NCI-H187 (cell line): ENCODE results near the gene TIAM1.

Source experiments
- DNase-seq, 2 experiments: peaks; one replicate each; lab custom pipeline; 2025; lab: John Stamatoyannopoulos, UW

The TIAM1 gene

DNA sequence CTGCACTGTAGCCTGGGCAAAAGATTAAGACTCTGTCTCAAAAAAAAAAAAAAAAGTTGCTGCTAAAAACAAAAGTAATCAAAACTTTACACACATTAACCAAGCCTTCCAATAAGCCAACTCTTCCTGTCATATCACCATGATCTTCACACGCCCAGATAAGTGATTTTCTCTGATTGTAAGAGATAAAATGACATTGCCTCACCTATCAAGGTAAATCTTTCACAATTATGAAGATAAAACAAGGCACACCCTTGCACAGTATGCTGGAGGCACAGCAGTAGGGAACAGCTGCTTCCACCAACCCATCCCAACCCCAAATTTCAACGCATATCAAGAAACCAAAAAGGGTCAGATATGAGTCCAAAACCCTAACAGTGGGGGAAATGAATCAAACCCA is 8.8 kb upstream of the TIAM1 start:
- DNase-seq: no peak

- DNase-seq: no peak
These were observed 7.9 kb upstream of the TIAM1 start for GRCh38 chr21:31351960-31352359.

- DNase-seq: no peak
These were observed 7.4 kb upstream of the TIAM1 start for GRCh38 chr21:31351438-31351837.

DNA sequence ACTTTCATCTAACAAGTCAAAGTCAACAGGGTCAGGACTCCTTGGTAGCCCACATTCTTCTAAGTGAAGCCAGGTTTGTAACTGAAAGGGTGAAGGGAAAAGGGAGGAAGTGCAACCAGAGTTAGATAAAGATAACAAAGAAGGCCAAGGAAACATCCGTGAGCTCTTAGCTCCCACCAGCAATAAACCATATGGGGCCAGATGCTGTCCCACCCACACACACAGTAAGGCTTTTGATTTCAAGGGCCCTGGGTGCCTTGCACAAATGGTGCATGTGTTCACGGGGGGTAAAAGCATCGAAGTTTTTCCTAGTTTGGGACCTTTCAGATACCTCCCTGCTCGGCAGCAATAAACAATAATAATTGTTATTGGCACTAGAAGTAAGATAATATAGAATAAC is 5.1 kb upstream of the TIAM1 start:
- DNase-seq: no peak

DNA sequence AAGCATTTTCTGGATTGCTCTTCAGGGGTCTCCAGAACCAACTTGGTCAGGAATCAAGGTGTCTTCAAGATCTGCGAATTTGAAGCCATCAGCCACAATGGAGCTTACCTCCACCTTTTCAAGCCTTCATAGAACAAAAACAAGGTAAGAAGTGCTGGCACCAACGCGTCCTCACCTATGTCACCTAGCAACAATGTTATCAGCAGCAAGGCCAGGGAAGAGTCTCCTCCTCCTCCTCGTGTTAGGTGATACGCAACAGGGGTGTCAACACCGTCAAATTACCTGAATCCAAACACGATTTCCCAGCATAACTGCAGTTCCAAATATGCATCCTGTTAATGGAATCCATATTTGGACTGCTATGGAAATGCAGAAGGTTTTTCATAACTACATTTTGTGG is 4.1 kb upstream of the TIAM1 start:
- DNase-seq: no peak

GRCh38 chr21:31347435-31348032 is 3.5 kb upstream of the TIAM1 start:
- DNase-seq: no peak

GRCh38 chr21:31346256-31346821 is 2.3 kb upstream of the TIAM1 start:
- no peak for DNase-seq

DNA sequence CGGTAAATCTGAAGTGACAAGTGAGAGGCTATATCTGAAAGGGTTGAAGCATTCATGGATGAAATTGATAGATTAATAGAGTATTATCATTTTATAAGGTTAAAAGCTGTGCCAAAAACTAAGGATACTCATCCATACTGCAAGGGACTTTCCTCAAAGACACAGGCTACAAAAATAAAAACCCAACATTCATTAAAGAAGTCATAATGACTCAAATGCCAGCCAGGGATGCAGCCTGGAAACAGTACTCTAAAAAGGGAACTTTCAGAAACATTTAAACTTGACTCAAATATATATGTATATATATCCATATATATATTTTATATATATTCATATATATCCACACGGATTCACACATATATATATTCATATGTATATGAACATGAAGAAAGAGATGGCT is 1.1 kb upstream of the TIAM1 start:
- DNase-seq: no peak

DNA sequence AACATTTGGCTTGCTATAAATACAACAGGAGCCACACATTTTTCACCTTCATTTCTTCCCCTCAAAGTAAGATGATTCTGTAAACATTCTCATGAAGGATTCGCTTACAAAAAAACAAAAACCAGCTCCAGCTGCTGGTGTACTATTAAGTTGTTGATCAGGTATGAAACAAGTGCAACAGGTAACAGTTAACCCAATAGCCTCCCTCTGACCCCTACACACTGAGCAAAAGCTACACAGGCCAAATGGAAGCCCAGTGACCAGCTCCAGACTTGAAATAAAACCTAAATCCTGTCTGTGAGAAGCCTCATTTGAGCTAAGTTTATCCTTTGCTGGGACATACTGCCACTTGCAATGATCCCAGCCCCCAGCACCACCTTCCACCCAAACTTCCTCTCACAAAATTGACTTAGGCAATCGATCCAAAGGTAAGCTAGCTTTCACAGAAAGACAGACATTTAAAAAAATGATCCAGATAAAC is 991 bp downstream of the TIAM1 start:
- no peak for DNase-seq

GRCh38 chr21:31342348-31342747 is 1.7 kb downstream of the TIAM1 start:
- DNase-seq: no peak

DNA sequence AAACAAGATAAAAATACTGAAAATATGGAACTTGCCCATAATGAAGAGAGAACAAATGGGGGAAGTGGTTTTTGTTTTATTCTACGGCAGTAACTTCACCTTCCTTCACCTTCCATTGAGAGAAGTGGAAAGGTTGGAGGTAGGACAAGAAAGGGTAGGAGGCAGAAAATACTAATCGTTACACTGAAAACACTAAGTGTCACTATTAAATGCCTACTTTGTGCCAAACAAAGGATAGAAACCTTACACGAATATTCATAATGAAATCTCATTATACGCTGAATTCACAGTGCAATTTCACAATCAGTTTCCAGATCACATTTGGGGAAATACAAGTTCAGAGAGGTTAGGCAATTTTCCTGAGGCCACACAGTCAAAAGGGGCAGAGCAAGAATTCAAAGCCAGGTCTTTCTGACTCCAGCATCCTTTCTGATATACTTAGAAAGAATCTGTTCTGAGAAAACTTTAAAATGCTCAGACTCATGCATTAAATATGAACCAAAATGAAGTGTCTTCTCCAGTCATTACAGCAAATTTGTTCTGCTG is 3.0 kb downstream of the TIAM1 start:
- DNase-seq: no peak

- no peak for DNase-seq
These were observed 3.5 kb downstream of the TIAM1 start for GRCh38 chr21:31340514-31340913.

DNA sequence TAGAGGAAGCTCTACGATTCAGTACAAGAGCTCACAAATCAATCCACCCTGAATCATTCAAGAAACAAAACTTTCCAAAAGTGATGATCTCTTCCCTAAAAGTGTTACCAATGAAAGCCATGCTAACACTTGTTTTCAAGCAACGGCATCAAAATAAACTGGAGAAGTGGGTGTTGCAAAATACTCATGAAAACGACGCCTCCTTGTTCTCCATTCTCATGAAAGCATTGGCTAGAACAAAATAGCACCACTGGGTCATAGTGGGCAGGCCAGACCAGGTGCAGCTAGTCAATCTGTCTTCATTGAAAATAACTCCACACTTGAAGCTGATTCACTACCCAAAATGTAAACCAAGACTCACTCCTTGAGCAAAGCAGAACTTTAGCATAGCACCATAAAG is 4.3 kb downstream of the TIAM1 start:
- no peak for DNase-seq

GRCh38 chr21:31338908-31339368 is 5.1 kb downstream of the TIAM1 start:
- DNase-seq: no peak

- no peak for DNase-seq
These were observed 5.8 kb downstream of the TIAM1 start for GRCh38 chr21:31337996-31338907.

GRCh38 chr21:31337086-31337485 is 7.0 kb downstream of the TIAM1 start:
- no peak for DNase-seq

- no peak for DNase-seq
These were observed 7.4 kb downstream of the TIAM1 start for GRCh38 chr21:31336739-31337040.

DNA sequence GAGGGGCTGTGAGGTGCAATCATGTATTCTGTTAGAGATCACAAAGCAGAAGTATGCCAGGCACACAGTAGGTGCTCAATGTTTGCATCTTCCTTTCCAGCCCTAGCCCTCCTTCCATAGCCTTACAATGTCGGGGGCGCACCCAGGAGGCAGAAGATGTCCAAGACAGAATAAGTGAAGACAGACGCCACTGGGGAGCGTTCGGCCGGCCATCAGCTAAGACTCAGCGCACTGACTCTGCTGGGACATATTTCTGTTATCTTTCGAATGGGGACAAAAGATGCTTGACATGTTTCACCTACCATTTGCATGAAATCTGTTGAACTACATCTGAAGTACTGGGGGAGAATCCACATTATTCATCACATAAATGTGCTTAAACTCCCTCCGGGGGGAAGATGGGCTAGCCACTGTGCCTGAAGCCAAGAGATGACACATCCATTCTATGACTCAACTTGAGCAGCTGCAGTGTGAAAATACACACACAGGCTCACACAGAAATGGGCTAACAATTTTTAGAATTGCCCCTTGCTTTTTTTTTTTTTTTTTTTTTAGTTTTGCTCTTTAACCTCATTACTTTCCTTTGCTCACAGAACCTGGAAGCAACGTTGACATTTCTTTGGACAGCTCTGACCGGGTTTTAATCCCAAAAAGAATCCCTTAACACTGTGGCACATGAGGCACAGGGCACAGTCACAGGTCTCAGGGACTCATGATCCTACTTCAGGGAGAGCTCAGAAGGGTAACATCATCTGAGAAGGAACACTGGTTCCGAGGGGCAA is 7.9 kb downstream of the TIAM1 start:
- DNase-seq: no peak

- DNase-seq: no peak
These were observed 9.4 kb downstream of the TIAM1 start for GRCh38 chr21:31334648-31335121.

- no peak for DNase-seq
These were observed 11.5 kb downstream of the TIAM1 start for GRCh38 chr21:31332525-31332924.

GRCh38 chr21:31331231-31331630 is 12.8 kb downstream of the TIAM1 start:
- DNase-seq: no peak

DNA sequence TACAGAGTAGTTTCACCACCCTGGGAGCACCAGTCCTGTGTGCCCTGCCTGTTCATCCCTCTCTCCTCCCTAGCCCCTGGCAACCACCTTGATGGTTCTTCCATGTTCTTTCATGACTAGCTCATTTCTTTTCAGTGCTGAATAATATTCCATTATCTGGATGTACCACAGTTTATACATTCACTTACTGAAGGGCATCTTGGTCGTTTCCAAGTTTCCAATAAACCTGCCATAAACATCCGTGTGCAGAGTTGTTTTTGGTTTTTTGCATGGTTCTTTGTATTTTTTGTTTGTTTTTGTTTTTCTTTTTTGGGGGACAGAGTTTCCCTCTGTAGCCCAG is 13.9 kb downstream of the TIAM1 start:
- DNase-seq: no peak
